Measurements from ENCODE around the gene CNTNAP3. TPM values are rescaled to one million over a fixed set of nuclear protein-coding genes. Genes with fewer than 3 reads are reported as not detected.
"Not testable (repeated sequence)": the region's sequence is repeated elsewhere in the genome, so short reads cannot be mapped to it uniquely, and the experiment has no call there.

The CNTNAP3 gene
- total RNA-seq, 3 donors from 2014 or later (not counting 1 experiment from before 2014, with no cell fraction given) = 0.20 TPM; not detected in 2

DNA sequence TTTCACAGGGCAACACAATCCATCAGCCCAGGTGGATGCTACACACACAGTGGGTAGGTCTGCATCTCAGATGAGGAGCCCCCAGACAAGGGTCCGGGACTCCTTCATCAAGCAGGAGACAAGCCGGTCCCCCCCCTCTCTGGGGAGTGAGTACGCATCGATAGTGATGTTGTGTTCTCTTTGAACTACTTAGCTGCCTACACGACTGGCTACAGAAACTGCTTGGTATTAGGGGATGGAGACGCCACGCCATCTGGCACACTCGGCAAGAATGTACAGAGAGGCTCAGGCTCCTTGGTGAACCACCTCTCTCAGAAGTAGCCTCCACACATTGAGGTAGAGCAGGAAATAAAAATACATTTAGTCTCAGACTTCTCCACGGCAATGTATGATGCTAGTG lies 179.8 kb downstream of the CNTNAP3 start:
- intact Hi-C loops (cut with micrococcal nuclease) = no loop called here
- no peak for DNase-seq

DNA sequence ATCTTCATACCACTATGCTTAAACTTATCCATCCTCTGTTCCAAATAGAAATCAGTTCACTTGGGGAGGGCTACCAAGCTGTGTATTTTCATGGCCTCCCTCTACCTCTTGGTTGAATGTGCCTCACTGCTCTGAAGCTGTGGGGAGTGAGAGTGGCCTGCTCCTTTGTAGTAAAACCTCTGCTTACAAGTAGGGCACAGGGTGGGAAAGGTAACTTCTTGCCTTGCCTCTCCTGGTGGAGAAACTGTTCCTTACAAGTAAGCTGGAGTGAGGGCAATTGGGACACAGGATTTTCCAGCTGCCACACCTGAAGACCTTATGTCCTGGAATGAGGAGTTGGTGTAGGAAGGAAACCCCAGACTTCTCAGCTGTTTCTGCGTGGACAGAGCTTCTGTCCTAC lies 190.8 kb downstream of the CNTNAP3 start:
- H3K9me3 Mint-ChIP-seq = not testable (repeated sequence)

More for the DNA sequence above, 179.8 kb downstream of the CNTNAP3 start:
- no peaks in the 10 kb centered on the region for H3K36me3 Mint-ChIP-seq
- 87% methylated on average over 8 of the region's 9 CpGs for WGBS (ENCODE audit: insufficient coverage)
- Histone ChIP-seq H3K4me3 (ENCODE audit: low read length) (no peak overlapping the region), H3K36me3 (ENCODE audit: control insufficient read depth, insufficient read depth, low read length) (no peaks in the 10 kb centered on the region), H3K4me1 (ENCODE audit: control insufficient read depth, insufficient read depth, low read length) (no peaks in the 10 kb centered on the region), H3K9me3 (ENCODE audit: control insufficient read depth, insufficient read depth, low read length) (no peaks in the 10 kb centered on the region), H3K27ac (ENCODE audit: low read length) (no peak overlapping the region), H3K27me3 (ENCODE audit: control insufficient read depth, insufficient read depth, low read length) (no peaks in the 10 kb centered on the region)
- H3K27me3 Mint-ChIP-seq (ENCODE audit: low read depth in 2 of 2) = no peaks in the 10 kb centered on the region
- no peak overlapping the region for H3K4me3 Mint-ChIP-seq
- TF ChIP-seq, protein P1, sequence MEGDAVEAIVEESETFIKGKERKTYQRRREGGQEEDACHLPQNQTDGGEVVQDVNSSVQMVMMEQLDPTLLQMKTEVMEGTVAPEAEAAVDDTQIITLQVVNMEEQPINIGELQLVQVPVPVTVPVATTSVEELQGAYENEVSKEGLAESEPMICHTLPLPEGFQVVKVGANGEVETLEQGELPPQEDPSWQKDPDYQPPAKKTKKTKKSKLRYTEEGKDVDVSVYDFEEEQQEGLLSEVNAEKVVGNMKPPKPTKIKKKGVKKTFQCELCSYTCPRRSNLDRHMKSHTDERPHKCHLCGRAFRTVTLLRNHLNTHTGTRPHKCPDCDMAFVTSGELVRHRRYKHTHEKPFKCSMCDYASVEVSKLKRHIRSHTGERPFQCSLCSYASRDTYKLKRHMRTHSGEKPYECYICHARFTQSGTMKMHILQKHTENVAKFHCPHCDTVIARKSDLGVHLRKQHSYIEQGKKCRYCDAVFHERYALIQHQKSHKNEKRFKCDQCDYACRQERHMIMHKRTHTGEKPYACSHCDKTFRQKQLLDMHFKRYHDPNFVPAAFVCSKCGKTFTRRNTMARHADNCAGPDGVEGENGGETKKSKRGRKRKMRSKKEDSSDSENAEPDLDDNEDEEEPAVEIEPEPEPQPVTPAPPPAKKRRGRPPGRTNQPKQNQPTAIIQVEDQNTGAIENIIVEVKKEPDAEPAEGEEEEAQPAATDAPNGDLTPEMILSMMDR (IDR thresholded peaks at IDR 0.05) = no peak
- ATAC-seq = no peak
- no peak overlapping the region for H3K27ac Mint-ChIP-seq
- no peaks in the 10 kb centered on the region for H3K4me1 Mint-ChIP-seq
- peaks cover 0 to 6% of the 10 kb centered on the region in 2 donors for H3K9me3 Mint-ChIP-seq

DNA sequence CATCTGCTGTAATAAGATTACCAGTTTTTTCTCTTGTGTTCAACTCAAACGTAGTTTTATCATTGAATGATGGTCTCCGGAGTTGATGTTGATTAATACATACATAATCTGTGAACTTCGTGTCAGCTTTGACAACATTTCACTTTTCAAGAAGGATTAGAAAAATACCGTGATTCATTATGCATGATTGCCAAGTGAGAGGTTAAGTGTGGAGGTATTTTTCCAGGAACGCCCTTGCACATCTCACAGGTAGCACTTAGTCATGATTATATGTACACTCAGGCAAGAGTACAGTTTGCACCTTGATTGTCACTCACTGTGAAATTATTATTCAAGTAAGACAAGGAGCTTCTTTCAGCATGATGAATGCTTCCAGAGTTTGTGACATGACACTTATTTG lies 202.7 kb downstream of the CNTNAP3 start:
- WGBS (ENCODE audit: insufficient coverage) = no CpG with 5 or more reads among the region's 5 CpGs
- intact Hi-C loops (cut with micrococcal nuclease); H3K4me3 ChIP-seq (ENCODE audit: low read length); DNase-seq; H3K4me3 Mint-ChIP-seq; H3K27me3 Mint-ChIP-seq (ENCODE audit: low read depth in 2 of 2); H3K36me3 Mint-ChIP-seq; H3K27me3 ChIP-seq (ENCODE audit: control insufficient read depth, insufficient read depth, low read length); H3K36me3 ChIP-seq (ENCODE audit: control insufficient read depth, insufficient read depth, low read length); H3K27ac ChIP-seq (ENCODE audit: low read length); H3K4me1 ChIP-seq (ENCODE audit: control insufficient read depth, insufficient read depth, low read length); H3K9me3 Mint-ChIP-seq; H3K4me1 Mint-ChIP-seq; H3K27ac Mint-ChIP-seq; H3K9me3 ChIP-seq (ENCODE audit: control insufficient read depth, insufficient read depth, low read length); ATAC-seq: not testable (repeated sequence)

More for the DNA sequence above, 190.8 kb downstream of the CNTNAP3 start:
- H3K27ac Mint-ChIP-seq; H3K9me3 ChIP-seq (ENCODE audit: control insufficient read depth, insufficient read depth, low read length); H3K27me3 ChIP-seq (ENCODE audit: control insufficient read depth, insufficient read depth, low read length); H3K27me3 Mint-ChIP-seq (ENCODE audit: low read depth in 2 of 2); H3K36me3 Mint-ChIP-seq; H3K4me1 ChIP-seq (ENCODE audit: control insufficient read depth, insufficient read depth, low read length); H3K27ac ChIP-seq (ENCODE audit: low read length); H3K4me3 Mint-ChIP-seq; intact Hi-C loops (cut with micrococcal nuclease); DNase-seq; H3K36me3 ChIP-seq (ENCODE audit: control insufficient read depth, insufficient read depth, low read length); H3K4me1 Mint-ChIP-seq; ATAC-seq; H3K4me3 ChIP-seq (ENCODE audit: low read length): not testable (repeated sequence)
- no CpG with 5 or more reads among the region's 1 CpG for WGBS (ENCODE audit: insufficient coverage)

DNA sequence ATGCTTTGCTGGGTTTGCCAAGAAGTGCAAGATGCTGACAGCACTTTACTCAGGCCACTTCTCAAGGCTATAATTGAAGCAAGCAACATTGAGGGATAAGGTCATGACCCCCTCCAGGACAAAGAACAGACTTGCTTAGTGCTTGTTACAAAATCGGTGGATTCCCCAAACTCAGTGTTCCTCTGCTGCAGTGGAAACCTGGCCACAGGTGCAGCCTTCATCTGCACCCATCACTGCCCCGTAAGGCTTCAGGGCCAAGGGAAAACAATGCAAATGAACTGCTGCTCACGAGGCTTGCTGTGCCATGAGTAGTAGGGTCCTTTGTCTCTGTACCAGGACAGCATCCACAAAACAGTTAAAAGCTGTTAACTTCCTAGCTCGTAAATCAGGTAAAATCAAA lies 205.4 kb downstream of the CNTNAP3 start:
- H3K36me3 Mint-ChIP-seq; H3K27me3 Mint-ChIP-seq (ENCODE audit: low read depth in 2 of 2); H3K27ac ChIP-seq (ENCODE audit: low read length); H3K27me3 ChIP-seq (ENCODE audit: control insufficient read depth, insufficient read depth, low read length); ATAC-seq; intact Hi-C loops (cut with micrococcal nuclease); H3K4me3 Mint-ChIP-seq; H3K9me3 ChIP-seq (ENCODE audit: control insufficient read depth, insufficient read depth, low read length); H3K4me1 ChIP-seq (ENCODE audit: control insufficient read depth, insufficient read depth, low read length); H3K4me1 Mint-ChIP-seq; H3K9me3 Mint-ChIP-seq; H3K27ac Mint-ChIP-seq; H3K4me3 ChIP-seq (ENCODE audit: low read length); DNase-seq; H3K36me3 ChIP-seq (ENCODE audit: control insufficient read depth, insufficient read depth, low read length): not testable (repeated sequence)
- WGBS (ENCODE audit: insufficient coverage) = 82% methylated on average over 3 of the region's 4 CpGs

DNA sequence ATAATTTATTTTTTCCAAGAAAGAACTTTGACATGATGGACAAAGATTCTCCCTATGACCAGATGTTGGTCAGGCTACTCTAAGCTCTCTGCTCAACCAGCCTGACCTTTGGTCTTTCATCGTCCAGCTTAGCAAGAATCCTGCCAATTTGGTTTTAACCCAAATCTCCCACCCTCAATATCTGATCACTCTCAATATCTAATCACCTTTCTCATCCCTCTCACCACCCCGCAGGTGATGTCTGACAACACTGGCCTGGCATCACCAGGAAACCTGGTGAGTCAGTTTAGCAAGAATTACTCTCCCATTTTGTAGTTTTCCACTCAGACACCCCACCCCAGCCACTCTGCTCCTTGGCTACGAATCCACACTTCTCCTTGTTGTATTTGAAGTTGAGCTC lies 207.9 kb downstream of the CNTNAP3 start:
- H3K4me3 Mint-ChIP-seq = not testable (repeated sequence)

DNA sequence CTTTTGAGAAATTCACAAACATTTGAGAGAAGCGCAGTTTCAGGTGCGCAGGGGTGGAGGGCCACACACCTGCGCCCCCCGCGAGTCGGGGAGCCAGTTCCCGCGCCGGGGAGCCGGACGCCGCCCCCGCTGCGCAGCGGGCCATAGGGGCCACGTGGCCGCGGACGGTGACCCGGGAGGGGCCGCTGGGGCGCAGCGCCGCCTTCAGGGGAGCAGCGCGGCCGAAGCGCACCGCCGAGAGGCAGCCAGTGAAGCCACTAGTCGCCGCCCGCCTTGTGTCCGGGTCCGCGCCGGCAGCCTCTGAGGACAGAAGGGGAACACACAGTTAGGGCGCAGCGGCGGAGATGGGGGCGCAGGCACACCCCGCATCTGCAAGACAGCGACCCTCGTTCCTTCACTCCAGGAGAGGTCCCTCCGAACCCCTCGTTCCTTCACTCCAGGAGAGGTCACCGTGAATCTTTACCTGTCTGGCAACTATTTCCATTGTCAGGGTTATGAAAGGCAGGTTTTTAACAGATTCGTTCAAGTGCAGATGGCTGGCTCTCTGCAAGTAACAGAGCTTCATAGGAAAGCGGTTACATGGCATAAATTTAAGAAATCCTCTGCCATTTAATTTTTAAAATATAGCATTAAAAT lies 209.2 kb downstream of the CNTNAP3 start:
- H3K36me3 ChIP-seq (ENCODE audit: control insufficient read depth, insufficient read depth, low read length); H3K9me3 Mint-ChIP-seq; H3K4me3 ChIP-seq (ENCODE audit: low read length); H3K27me3 ChIP-seq (ENCODE audit: control insufficient read depth, insufficient read depth, low read length); H3K4me1 ChIP-seq (ENCODE audit: control insufficient read depth, insufficient read depth, low read length); H3K27ac Mint-ChIP-seq; intact Hi-C loops (cut with micrococcal nuclease); H3K4me1 Mint-ChIP-seq; H3K4me3 Mint-ChIP-seq; DNase-seq; H3K36me3 Mint-ChIP-seq; H3K27ac ChIP-seq (ENCODE audit: low read length); H3K9me3 ChIP-seq (ENCODE audit: control insufficient read depth, insufficient read depth, low read length); H3K27me3 Mint-ChIP-seq (ENCODE audit: low read depth in 2 of 2): not testable (repeated sequence)
- WGBS (ENCODE audit: insufficient coverage) = 12% methylated on average over 38 of the region's 49 CpGs
- peak in 1 of 3 donors; percentile 39 for ATAC-seq

More for the DNA sequence above, 207.9 kb downstream of the CNTNAP3 start:
- H3K27ac ChIP-seq (ENCODE audit: low read length); DNase-seq; ATAC-seq; H3K4me1 Mint-ChIP-seq; H3K4me3 ChIP-seq (ENCODE audit: low read length); H3K36me3 Mint-ChIP-seq; intact Hi-C loops (cut with micrococcal nuclease); H3K27me3 ChIP-seq (ENCODE audit: control insufficient read depth, insufficient read depth, low read length); H3K4me1 ChIP-seq (ENCODE audit: control insufficient read depth, insufficient read depth, low read length); H3K36me3 ChIP-seq (ENCODE audit: control insufficient read depth, insufficient read depth, low read length); H3K9me3 ChIP-seq (ENCODE audit: control insufficient read depth, insufficient read depth, low read length); H3K9me3 Mint-ChIP-seq; H3K27ac Mint-ChIP-seq; H3K27me3 Mint-ChIP-seq (ENCODE audit: low read depth in 2 of 2): not testable (repeated sequence)
- WGBS (ENCODE audit: insufficient coverage) = 75% methylated on average over 1 of the region's 3 CpGs

DNA sequence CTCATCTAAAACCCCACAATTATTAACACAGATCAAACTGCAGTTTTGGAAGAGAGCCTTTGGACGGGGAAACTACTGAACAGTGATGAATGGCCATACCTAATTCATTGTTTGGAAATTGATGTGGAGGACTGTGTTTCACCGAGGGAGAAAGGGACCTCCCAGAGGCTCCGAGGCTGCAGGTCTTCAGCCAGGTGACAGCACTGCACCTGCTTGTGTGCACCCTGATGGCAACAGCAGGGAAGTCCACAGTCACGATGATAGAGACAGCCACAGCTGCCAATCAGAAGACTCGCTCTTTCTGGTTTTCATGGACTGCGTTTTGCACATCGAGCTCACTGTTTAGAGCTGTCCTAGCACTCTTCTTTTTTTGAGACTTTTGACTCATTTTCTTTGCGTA lies 214.4 kb downstream of the CNTNAP3 start:
- H3K27ac ChIP-seq (ENCODE audit: low read length); ATAC-seq; H3K9me3 ChIP-seq (ENCODE audit: control insufficient read depth, insufficient read depth, low read length); H3K36me3 Mint-ChIP-seq; H3K4me1 ChIP-seq (ENCODE audit: control insufficient read depth, insufficient read depth, low read length); H3K4me3 Mint-ChIP-seq; H3K36me3 ChIP-seq (ENCODE audit: control insufficient read depth, insufficient read depth, low read length); H3K4me3 ChIP-seq (ENCODE audit: low read length); H3K27me3 ChIP-seq (ENCODE audit: control insufficient read depth, insufficient read depth, low read length); H3K4me1 Mint-ChIP-seq; H3K27ac Mint-ChIP-seq; H3K9me3 Mint-ChIP-seq; DNase-seq; intact Hi-C loops (cut with micrococcal nuclease); H3K27me3 Mint-ChIP-seq (ENCODE audit: low read depth in 2 of 2): not testable (repeated sequence)
- WGBS (ENCODE audit: insufficient coverage) = 92% methylated on average over 4 of the region's 8 CpGs
